RPMI7951 (cell line): Measurements from ENCODE around the gene AP1B1. TPM values are rescaled to one million over a fixed set of nuclear protein-coding genes. Genes with fewer than 3 reads are reported as not detected.
"Not testable (repeated sequence)": the region's sequence is repeated elsewhere in the genome, so short reads cannot be mapped to it uniquely, and the experiment has no call there.

ENCODE experiments used
- DNase-seq: peaks from one replicate; pipeline ENCODE4 v3.0.0-alpha.2; 2012; ENCODE audit warnings: low read depth
- total RNA-seq: library from RNA; depleted of rRNA; stranded (reverse); fragments of >200 nt; shearing (Covaris generic); gene quantifications from 2 replicates; pipeline ENCODE4 v1.2.3, GENCODE V29; 2014; rRNA removed

Gene AP1B1
- total RNA-seq: 40.3 and 48.8 TPM in 2 replicates

GRCh38 chr22:29387921-29388758, at the start of gene AP1B1:
Gene AP1B1, minus strand, starts transcription at chr22:29388570. Its CDS starts 21,327 bp downstream, at chr22:29367243.
- DNase-seq: peak; percentile 87

GRCh38 chr22:29435236-29436136, 47.1 kb upstream of the AP1B1 start:
- no peak for DNase-seq

GRCh38 chr22:29434288-29434687, 45.9 kb upstream of the AP1B1 start:
- DNase-seq: no peak

GRCh38 chr22:29433856-29434255, 45.5 kb upstream of the AP1B1 start:
- DNase-seq: no peak

GRCh38 chr22:29431986-29432385, 43.6 kb upstream of the AP1B1 start:
- no peak for DNase-seq

GRCh38 chr22:29427176-29427760, 38.9 kb upstream of the AP1B1 start:
- no peak for DNase-seq

GRCh38 chr22:29426476-29426875, 38.1 kb upstream of the AP1B1 start:
- no peak for DNase-seq

- not testable (repeated sequence) for DNase-seq
These were observed 30.3 kb upstream of the AP1B1 start for GRCh38 chr22:29418704-29419103.

- DNase-seq: peak; percentile 81
These were observed 26.7 kb upstream of the AP1B1 start for GRCh38 chr22:29414951-29415591.

- DNase-seq: peak; percentile 12
These were observed 24.4 kb upstream of the AP1B1 start for GRCh38 chr22:29412772-29413171.

GRCh38 chr22:29411569-29412211, 23.3 kb upstream of the AP1B1 start:
- not testable (repeated sequence) for DNase-seq

GRCh38 chr22:29408940-29409339, 20.6 kb upstream of the AP1B1 start:
- DNase-seq: no peak

GRCh38 chr22:29401538-29401937, 13.2 kb upstream of the AP1B1 start:
- not testable (repeated sequence) for DNase-seq

GRCh38 chr22:29400576-29400975, 12.2 kb upstream of the AP1B1 start:
- peak; percentile 21 for DNase-seq

GRCh38 chr22:29397791-29398190, 9.4 kb upstream of the AP1B1 start:
- DNase-seq: no peak

GRCh38 chr22:29396126-29396525, 7.8 kb upstream of the AP1B1 start:
- no peak for DNase-seq

- peak; percentile 69 for DNase-seq
These were observed 6.7 kb upstream of the AP1B1 start for GRCh38 chr22:29394931-29395581.

- DNase-seq: no peak
These were observed 4.7 kb upstream of the AP1B1 start for GRCh38 chr22:29393019-29393608.

GRCh38 chr22:29391546-29391945, 3.2 kb upstream of the AP1B1 start:
- no peak for DNase-seq

GRCh38 chr22:29390270-29390669, 1.9 kb upstream of the AP1B1 start:
- DNase-seq: no peak
